ENCODE data around the gene SRPRB.

Gene SRPRB

GRCh38 chr3:133837487-133838295 lies 32.1 kb downstream of the SRPRB start:
- no peak for TF ChIP-seq CTCF (IDR thresholded peaks at IDR 0.05; ENCODE audit: borderline replicate concordance, insufficient read depth, low read depth, low read length)
- H3K4me3 ChIP-seq (ENCODE audit: low read depth, low read length) = no peak overlapping the region

- no peak for TF ChIP-seq CTCF (IDR thresholded peaks at IDR 0.05; ENCODE audit: borderline replicate concordance, insufficient read depth, low read depth, low read length)
- no peak overlapping the region for H3K4me3 ChIP-seq (ENCODE audit: low read depth, low read length)
These were observed 32.7 kb downstream of the SRPRB start for GRCh38 chr3:133838296-133838789.

GRCh38 chr3:133838916-133839800 lies 33.5 kb downstream of the SRPRB start:
- H3K4me3 ChIP-seq (ENCODE audit: low read depth, low read length) = no peak overlapping the region
- no peak for TF ChIP-seq CTCF (IDR thresholded peaks at IDR 0.05; ENCODE audit: borderline replicate concordance, insufficient read depth, low read depth, low read length)

GRCh38 chr3:133840055-133840737 lies 34.6 kb downstream of the SRPRB start:
- no peak for TF ChIP-seq CTCF (IDR thresholded peaks at IDR 0.05; ENCODE audit: borderline replicate concordance, insufficient read depth, low read depth, low read length)
- no peak overlapping the region for H3K4me3 ChIP-seq (ENCODE audit: low read depth, low read length)

- no peak overlapping the region for H3K4me3 ChIP-seq (ENCODE audit: low read depth, low read length)
- TF ChIP-seq CTCF (IDR thresholded peaks at IDR 0.05; ENCODE audit: borderline replicate concordance, insufficient read depth, low read depth, low read length) = no peak
These were observed 35.2 kb downstream of the SRPRB start for GRCh38 chr3:133840767-133841166.

GRCh38 chr3:133841196-133841595 lies 35.6 kb downstream of the SRPRB start:
- no peak for TF ChIP-seq CTCF (IDR thresholded peaks at IDR 0.05; ENCODE audit: borderline replicate concordance, insufficient read depth, low read depth, low read length)
- no peak overlapping the region for H3K4me3 ChIP-seq (ENCODE audit: low read depth, low read length)

Data from GM12875 (cell line).